AG04450 (cell line): Measurements from ENCODE around the gene ARHGAP24. TPM values are rescaled to one million over a fixed set of nuclear protein-coding genes. Genes with fewer than 3 reads are reported as not detected.

ENCODE experiments used
- CTCF ChIA-PET: fragments of 300-600, 350-600 bp; formaldehyde crosslinking; extraction: SDS; loops from one replicate; lab custom pipeline; 2022; ENCODE audit warnings: antibody characterized with exemption, inconsistent platforms; lab: Charles Lee
- POLR2A ChIA-PET: fragments of 350-600 bp; formaldehyde crosslinking; extraction: SDS; loops from one replicate; lab custom pipeline; 2021; ENCODE audit warnings: antibody characterized with exemption, inconsistent platforms; lab: Yijun Ruan, JAX
- DNase-seq: peaks from one replicate; pipeline ENCODE4 v3.0.0-alpha.2; 2011; ENCODE audit warnings: low read depth, low spot score
- H3K27ac ChIP-seq: one replicate; pipeline ENCODE4 v1.5.1; 2012; ENCODE audit warnings: low read depth, low read length, control low read depth
- H3K27me3 ChIP-seq: one replicate; pipeline ENCODE4 v1.6.0; 2012; ENCODE audit warnings: low read length; ENCODE audit not compliant: control insufficient read depth, insufficient read depth
- H3K4me3 ChIP-seq: 2 replicates; pipeline ENCODE4 v1.5.1; 2011; ENCODE audit warnings: mild to moderate bottlenecking, low read depth, low read length, control low read depth
- H3K9me3 ChIP-seq: 2 replicates; pipeline ENCODE4 v1.5.1; 2012; ENCODE audit warnings: low read length; ENCODE audit not compliant: control insufficient read depth, insufficient read depth
- CTCF ChIP-seq: IDR thresholded peaks from 2 replicates; pipeline ENCODE4 v1.5.1; 2011; ENCODE audit warnings: low read depth, low read length, control low read depth, inconsistent platforms
- polyA plus RNA-seq: library from polyadenylated mRNA; depleted of rRNA; stranded (reverse); fragments of >200 nt; gene quantifications from 2 replicates; pipeline ENCODE4 v1.2.3, GENCODE V29; 2011

ARHGAP24 gene
- polyA plus RNA-seq, 1 experiment, result 16.8 TPM

DNA sequence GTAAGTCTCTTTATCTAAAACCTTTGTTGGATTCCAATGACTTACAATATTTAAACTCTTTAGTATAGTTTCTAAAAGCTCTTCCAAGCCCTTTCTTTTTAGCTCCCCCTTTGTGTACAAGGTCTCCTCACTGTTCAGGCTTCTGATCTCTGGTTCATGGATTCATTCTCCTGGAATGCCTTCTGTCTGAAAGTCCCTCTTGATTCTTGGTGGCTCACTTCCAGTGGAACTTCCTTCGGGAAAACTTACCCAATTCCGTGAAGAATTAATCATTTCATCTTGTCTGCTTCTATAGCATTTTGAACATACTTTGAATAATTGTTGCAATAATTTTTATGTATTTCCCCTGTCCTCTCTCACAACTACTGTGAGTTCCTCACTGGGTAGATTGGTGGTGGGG, 3.6 kb downstream of the ARHGAP24 start:
- no peak for DNase-seq
- TF ChIP-seq CTCF, result no peak
- peaks cover 2% of the 10 kb centered on the region for H3K27me3 ChIP-seq
- POLR2A ChIA-PET, result no interaction called here
- no peak overlapping the region for H3K4me3 ChIP-seq
- CTCF ChIA-PET, result no interaction called here
- no peaks in the 10 kb centered on the region for H3K9me3 ChIP-seq
- no peak overlapping the region for H3K27ac ChIP-seq

DNA sequence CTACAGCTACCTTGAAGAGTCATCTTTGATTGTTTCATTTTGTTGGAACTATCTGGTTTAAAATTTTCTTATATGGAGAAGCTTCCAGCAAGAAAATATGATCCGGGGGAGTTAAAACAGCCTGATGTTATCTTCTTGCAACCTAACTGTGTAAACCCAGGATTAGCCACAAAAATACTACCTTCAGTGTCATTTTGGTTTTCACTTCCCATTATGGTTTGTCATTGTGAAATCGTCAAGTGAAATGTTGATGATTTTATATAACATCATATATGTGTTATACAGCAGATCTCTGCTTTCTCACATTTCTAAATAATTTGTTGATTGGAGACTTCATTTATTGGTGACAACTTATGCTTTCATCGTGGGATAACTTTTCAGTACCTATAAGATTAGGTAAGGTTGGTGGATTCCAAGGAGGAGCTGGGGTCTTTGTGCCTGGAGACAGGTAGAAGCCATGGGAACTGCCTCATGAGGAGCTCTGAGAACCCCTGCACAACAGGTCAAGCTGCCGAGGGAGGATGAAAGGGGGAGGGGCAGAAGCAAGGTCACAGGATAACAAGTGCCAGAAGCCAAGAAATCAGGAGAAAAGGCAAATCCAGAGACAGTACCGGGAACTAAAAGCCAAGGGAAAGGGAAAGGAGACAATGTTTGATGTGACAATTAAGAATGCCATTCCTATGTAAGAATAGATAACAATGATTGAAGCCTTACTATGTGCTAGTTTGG, 7.2 kb downstream of the ARHGAP24 start:
- no peaks in the 10 kb centered on the region for H3K27me3 ChIP-seq
- no peak overlapping the region for H3K4me3 ChIP-seq
- POLR2A ChIA-PET, result no interaction called here
- TF ChIP-seq CTCF, result no peak
- H3K9me3 ChIP-seq, result no peaks in the 10 kb centered on the region
- no peak overlapping the region for H3K27ac ChIP-seq
- DNase-seq, result no peak
- CTCF ChIA-PET, result no interaction called here

GRCh38 chr4:85486425-85487086, 11.6 kb downstream of the ARHGAP24 start:
- H3K27me3 ChIP-seq, result no peaks in the 10 kb centered on the region
- no peak overlapping the region for H3K4me3 ChIP-seq
- no peak for DNase-seq
- H3K27ac ChIP-seq, result no peak overlapping the region
- CTCF ChIA-PET, result no interaction called here
- no peak for TF ChIP-seq CTCF
- POLR2A ChIA-PET, result no interaction called here
- H3K9me3 ChIP-seq, result no peaks in the 10 kb centered on the region

DNA sequence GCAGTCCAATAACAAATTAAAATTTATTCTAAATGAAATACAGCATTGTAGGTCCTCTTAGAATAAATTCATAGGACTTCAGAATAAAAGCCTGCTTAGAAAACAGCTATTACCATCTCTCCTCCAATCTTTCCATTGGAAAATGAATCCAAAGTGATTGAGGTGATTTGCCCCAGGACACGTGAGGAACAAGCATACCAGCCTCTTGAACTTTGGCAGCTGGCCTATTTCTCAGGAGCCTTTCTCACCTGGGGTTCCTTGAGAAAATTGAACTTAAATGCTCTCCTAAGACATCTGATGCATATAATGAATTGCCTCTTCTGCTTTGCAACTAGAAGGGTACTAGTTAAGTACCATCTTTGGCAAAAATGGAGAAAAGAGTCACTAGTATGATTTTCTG, 13.5 kb downstream of the ARHGAP24 start:
- H3K4me3 ChIP-seq, result no peak overlapping the region
- H3K27me3 ChIP-seq, result no peaks in the 10 kb centered on the region
- H3K9me3 ChIP-seq, result no peaks in the 10 kb centered on the region
- no peak overlapping the region for H3K27ac ChIP-seq
- ChIA-PET POLR2A (no interaction called here), CTCF (no interaction called here)
- no peak for DNase-seq
- TF ChIP-seq CTCF, result no peak

GRCh38 chr4:85489273-85489981, 14.5 kb downstream of the ARHGAP24 start:
- Histone ChIP-seq H3K4me3 (no peak overlapping the region), H3K9me3 (no peaks in the 10 kb centered on the region), H3K27ac (no peak overlapping the region), H3K27me3 (no peaks in the 10 kb centered on the region)
- DNase-seq, result no peak
- no peak for TF ChIP-seq CTCF
- POLR2A ChIA-PET, result no interaction called here
- CTCF ChIA-PET, result no interaction called here
